RPMI8226 (cell line): ENCODE measurements around the gene DNAJB1.

Source experiments
- DNase-seq: peaks from one replicate; pipeline ENCODE4 v3.0.0-alpha.2; 2015

Gene DNAJB1

GRCh38 chr19:14495672-14496028 is 22.5 kb downstream of the DNAJB1 start:
- DNase-seq = no peak

GRCh38 chr19:14494910-14495671 is 23.1 kb downstream of the DNAJB1 start:
- DNase-seq = no peak

GRCh38 chr19:14494411-14494810 is 23.8 kb downstream of the DNAJB1 start:
- no peak for DNase-seq

- no peak for DNase-seq
Measured at GRCh38 chr19:14492756-14493337, 25.4 kb downstream of the DNAJB1 start.

- no peak for DNase-seq
Measured at GRCh38 chr19:14487370-14488125, 30.6 kb downstream of the DNAJB1 start.

GRCh38 chr19:14482172-14482941 is 35.8 kb downstream of the DNAJB1 start:
- no peak for DNase-seq

- no peak for DNase-seq
Measured at GRCh38 chr19:14480700-14481079, 37.5 kb downstream of the DNAJB1 start.

GRCh38 chr19:14479975-14480699 is 38.1 kb downstream of the DNAJB1 start:
- DNase-seq = peak; percentile 63

- no peak for DNase-seq
Measured at GRCh38 chr19:14479309-14479974, 38.8 kb downstream of the DNAJB1 start.

- no peak for DNase-seq
Measured at GRCh38 chr19:14478113-14478545, 40.1 kb downstream of the DNAJB1 start.

- no peak for DNase-seq
Measured at GRCh38 chr19:14477418-14478112, 40.6 kb downstream of the DNAJB1 start.

GRCh38 chr19:14476673-14477401 is 41.4 kb downstream of the DNAJB1 start:
- DNase-seq = peak; percentile 39

GRCh38 chr19:14476327-14476672 is 41.9 kb downstream of the DNAJB1 start:
- DNase-seq = no peak

- peak; percentile 41 for DNase-seq
Measured at GRCh38 chr19:14475251-14476073, 42.7 kb downstream of the DNAJB1 start, which contains the start of gene PTGER1. PTGER1 (minus strand) TSS chr19:14475354; CDS start chr19:14474320, 1,034 bp downstream.

GRCh38 chr19:14474827-14475226 is 43.4 kb downstream of the DNAJB1 start:
- no peak for DNase-seq

GRCh38 chr19:14473978-14474578 is 44.1 kb downstream of the DNAJB1 start:
- DNase-seq = no peak

GRCh38 chr19:14473073-14473977 is 44.9 kb downstream of the DNAJB1 start:
- DNase-seq = no peak
